Mammary epithelial cell (primary cell): ENCODE measurements around the gene RANGRF.

Experiments used
- CTCF ChIP-seq, 2 donors: IDR thresholded peaks in 1 of 2; conservative IDR thresholded peaks in 1 of 2; 2 replicates each; pipeline ENCODE4 v1.5.1; 2011 to 2012; ENCODE audit warnings: inconsistent platforms in 2 of 2, low read length in 2 of 2, mild to moderate bottlenecking in 2 of 2, control low read depth in 1 of 2, low read depth in 1 of 2; ENCODE audit not compliant: insufficient read depth in 1 of 2; ENCODE audit errors: extremely low read depth in 1 of 2
- EZH2 ChIP-seq: IDR thresholded peaks from 2 replicates; pipeline ENCODE4 v1.6.1; 2012; ENCODE audit warnings: low read length, inconsistent platforms, borderline replicate concordance

GRCh38 chr17:8322061-8322460 is 33.6 kb downstream of the RANGRF start:
- TF ChIP-seq CTCF (conservative IDR thresholded peaks at IDR 0.05 in 1 of 2, IDR thresholded peaks at IDR 0.05 in 1 of 2; ENCODE audit: extremely low read depth in 1 of 2, insufficient read depth in 1 of 2, low read depth in 1 of 2, low read length in 2 of 2) (no peak), EZH2 (no peak)
